Measurements from ENCODE around the gene AP2B1.
A peak's percentile ranks its signal among the peaks of the same experiment; 100 is the strongest.
"Not testable (repeated sequence)": the region's sequence is repeated elsewhere in the genome, so short reads cannot be mapped to it uniquely, and the experiment has no call there.

Gene AP2B1

GRCh38 chr17:35750526-35751395 lies 163.6 kb downstream of the AP2B1 start:
- DNase-seq: no peak

- DNase-seq: not testable (repeated sequence)
Observed at GRCh38 chr17:35751541-35751940, 164.4 kb downstream of the AP2B1 start.

DNA sequence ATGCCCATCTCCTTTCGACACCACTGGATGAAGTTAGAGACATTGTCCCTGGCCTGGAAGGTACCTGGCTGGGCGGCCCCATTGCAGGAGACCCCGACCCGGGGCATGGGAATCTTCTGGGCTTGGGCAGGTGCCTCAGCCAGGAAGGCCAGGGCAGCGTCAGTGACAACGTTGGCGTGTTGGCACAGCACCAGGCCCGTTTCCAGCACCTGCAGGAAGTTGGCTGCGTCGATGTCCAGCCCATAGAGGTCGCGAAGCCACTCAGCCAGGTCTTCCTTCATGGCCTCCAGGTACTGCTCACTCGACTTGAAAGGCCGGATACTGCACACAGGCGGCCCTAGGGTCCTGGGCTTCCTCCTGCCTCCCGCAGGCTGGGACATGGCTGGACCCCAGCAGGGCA lies 165.3 kb downstream of the AP2B1 start:
- peak; percentile 61 for DNase-seq

DNA sequence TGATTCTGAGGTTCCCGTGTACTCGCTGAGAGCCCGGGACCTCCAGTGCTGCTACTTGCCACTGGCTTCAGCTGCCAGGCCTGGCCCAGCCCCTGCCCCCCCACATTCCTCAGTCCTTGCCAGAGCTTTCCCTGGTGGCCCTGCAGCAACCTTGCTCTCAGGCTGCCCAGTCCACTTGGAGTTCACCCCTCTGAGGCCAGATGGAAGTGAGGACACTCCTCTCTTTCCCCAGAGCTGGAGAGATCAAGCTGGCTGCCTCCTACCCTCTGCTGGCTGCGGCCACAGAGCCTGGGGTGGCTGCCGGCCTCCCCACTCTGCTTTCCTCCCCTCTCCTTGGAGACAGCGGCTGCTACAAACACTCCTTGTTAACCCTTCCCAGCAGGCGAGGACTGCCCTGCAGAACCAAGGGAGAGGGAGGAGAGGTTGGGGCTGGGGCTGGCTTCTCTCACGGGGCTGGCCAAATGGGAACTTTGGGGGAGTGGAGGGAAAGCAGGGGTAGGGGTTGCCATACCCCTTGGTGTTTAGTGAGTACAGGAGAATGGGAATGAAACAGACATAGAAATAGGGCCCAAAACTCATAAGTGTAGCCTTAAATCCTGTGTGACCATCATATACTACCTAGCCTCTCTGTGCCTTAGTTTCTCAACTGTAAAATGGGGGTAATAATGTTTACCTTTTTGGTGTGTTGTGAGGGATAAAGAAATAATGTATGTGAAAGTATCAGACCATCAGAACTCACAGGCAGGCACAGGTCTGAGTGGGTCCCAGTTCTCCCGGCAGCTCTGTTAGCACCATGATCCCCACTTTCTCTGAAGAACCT lies 166.0 kb downstream of the AP2B1 start, which contains the start of gene GAS2L2:
Gene GAS2L2 (minus strand): TSS at position 295 of the 820 bp plus-strand sequence. CDS start 389 bp downstream, outside the sequence.
- DNase-seq: no peak

DNA sequence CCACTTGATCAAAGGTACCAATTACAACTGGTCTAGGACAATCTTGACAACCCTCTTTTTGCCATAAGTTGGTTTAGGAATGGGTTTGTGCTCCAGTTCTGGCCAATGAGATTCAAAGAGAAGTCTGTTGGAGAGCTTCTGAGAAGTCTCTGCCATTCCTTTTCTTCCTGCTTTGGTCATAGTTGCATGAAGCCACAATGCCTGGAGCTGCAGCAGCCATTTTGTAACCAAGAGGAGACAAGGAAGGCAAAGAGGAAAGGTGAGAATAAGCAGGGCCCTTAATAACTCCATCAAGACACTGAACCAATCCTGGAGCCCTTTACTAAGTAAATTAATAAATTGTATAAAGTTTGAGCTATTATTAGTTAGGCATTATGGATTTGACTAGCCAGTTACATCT lies 170.1 kb downstream of the AP2B1 start:
- DNase-seq: no peak

- DNase-seq: no peak
Observed at GRCh38 chr17:35760587-35760986, 173.5 kb downstream of the AP2B1 start, which contains the start of gene C17orf50. TSS of gene C17orf50 (plus strand) at chr17:35760887. CDS start at chr17:35760942, 55 bp downstream.

GRCh38 chr17:35761601-35762000 lies 174.5 kb downstream of the AP2B1 start:
- DNase-seq: no peak

- no peak for DNase-seq
Observed at GRCh38 chr17:35763767-35764122, 176.6 kb downstream of the AP2B1 start.

GRCh38 chr17:35764123-35764991 lies 177.2 kb downstream of the AP2B1 start:
- peak; percentile 95 for DNase-seq

- no peak for DNase-seq
Observed at GRCh38 chr17:35765086-35765710, 178.1 kb downstream of the AP2B1 start.

GRCh38 chr17:35765756-35766488 lies 178.8 kb downstream of the AP2B1 start:
- no peak for DNase-seq

DNA sequence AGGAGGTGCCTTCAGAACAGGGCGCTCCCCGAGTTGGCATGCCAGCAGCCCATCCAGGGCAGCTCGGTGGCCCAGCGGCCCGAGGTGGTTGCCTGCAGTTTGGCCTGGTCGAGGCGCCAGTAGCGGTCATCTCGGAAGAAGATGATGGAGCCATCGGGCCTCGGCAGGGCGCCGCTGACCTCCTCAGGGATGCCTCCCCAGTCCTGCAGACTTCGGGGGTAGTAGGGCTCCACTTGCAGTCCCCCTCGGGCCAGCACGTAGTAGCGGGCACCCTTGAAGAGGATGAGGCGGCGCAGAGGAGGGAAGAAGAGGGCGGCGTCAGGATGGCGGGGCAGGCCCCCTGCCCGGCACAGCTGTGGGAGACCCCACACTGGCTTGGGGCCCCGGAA lies 179.4 kb downstream of the AP2B1 start:
- DNase-seq: no peak

DNA sequence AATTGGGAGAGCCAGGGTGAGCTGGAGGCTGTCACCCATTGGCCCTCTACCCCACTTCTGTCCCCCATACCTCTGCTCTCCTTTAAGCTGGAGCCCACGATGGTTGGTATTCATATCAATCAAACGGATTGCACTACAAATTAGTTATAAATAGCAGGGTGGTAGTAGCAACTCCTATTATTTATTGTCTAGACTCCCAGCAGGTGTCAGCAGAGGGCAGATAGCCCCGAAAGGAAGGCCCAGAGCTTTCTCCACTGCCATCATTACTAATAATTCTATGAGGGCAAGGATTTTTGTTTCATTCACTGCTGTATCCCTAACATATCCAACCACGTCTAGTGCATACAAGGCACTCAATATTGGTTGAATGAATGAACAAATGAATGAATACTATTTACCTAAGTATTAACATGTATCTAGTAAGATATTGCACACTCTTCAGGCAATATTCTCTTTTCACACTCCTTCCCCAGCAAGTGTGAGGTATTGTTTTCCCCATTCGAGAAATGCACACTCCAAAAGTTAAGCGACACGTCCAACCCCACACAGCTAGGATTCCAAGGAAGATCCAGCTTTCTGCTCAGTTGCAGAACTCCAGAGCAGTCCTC lies 179.9 kb downstream of the AP2B1 start:
- peak; percentile 63 for DNase-seq

DNA sequence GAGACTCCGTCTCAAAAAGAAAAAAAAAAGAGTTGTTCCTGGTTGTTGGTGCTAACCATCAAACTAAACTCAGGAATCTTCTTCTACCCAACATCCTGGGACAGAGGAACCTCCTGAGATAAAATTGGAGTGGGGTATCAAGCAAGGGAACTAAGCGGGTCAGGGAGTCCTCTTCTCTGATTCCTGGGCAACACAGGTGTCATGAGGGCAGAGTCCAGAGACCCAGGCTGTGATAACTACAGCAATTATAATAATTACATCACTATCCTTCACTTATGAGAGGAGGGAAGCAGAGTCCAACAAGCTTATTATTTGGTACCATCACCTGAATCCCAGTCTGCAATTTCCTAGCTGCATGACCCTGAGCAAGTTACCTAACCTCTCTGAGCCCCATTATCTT lies 181.7 kb downstream of the AP2B1 start:
- DNase-seq: no peak

- no peak for DNase-seq
Observed at GRCh38 chr17:35769895-35770486, 182.9 kb downstream of the AP2B1 start.

GRCh38 chr17:35773129-35773528 lies 186.0 kb downstream of the AP2B1 start:
- DNase-seq: no peak

- no peak for DNase-seq
Observed at GRCh38 chr17:35773679-35774425, 186.7 kb downstream of the AP2B1 start.

DNA sequence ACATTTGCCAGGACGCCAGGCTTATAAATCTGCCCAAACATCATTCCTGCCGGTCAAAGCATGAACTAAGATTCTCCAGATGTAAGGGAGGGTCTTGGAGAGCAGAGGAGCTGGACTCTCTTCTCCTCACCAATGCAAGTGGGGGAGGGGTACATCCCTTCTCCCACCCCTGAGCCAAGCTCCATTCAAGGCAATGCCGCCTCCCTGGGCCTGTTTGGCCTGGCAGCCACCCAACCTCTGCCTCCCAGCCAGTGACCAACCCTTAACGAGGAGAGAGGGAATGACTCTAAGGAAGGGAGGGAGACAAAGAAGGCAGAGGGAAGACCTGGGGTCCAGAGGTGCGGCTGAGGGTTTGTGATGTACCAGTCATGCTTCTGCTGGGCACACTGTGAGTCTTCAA lies 187.4 kb downstream of the AP2B1 start:
- no peak for DNase-seq

GRCh38 chr17:35775039-35775438 lies 187.9 kb downstream of the AP2B1 start:
- no peak for DNase-seq

DNA sequence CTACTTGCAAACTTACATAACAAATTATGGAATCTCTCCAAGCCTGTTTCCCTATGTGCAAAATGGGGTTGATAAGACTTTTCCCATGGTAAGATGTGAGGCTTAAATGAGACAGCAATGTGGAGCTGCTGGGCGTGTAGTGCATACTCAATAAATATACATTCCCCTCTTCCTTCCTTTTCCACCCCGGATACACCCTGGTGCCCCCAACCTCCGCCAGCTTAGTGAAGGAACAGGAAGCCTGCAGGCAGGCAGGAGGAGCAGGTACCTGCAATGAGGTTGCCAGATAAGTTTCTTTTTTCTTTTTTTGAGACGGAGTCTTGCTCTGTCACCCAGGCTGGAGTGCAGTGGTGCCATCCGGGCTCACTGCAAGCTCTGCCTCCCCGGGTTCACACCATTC lies 188.5 kb downstream of the AP2B1 start:
- no peak for DNase-seq
